Right lung (tissue), 5 donors: ENCODE results near the gene FASTKD1. TPM values are rescaled to one million over a fixed set of nuclear protein-coding genes. Genes with fewer than 3 reads are reported as not detected.

Experiments
- DNase-seq, 2 donors: peaks; one replicate each; pipeline ENCODE4 v3.0.0-alpha.2; 2013
- polyA plus RNA-seq, 5 donors: library from polyadenylated mRNA; unstranded; fragments of 120-200 nt; gene quantifications; one replicate each; pipeline versions ENCODE4 v1.2.1 to v1.2.3, GENCODE V29; 2013; ENCODE audit warnings: inconsistent platforms in 1 of 5, low replicate concordance in 1 of 5; ENCODE audit not compliant: insufficient read length in 5 of 5, insufficient read depth in 1 of 5

Gene FASTKD1
- polyA plus RNA-seq, 5 donors: 33.7 to 46.5 (median 41.4) TPM

DNA sequence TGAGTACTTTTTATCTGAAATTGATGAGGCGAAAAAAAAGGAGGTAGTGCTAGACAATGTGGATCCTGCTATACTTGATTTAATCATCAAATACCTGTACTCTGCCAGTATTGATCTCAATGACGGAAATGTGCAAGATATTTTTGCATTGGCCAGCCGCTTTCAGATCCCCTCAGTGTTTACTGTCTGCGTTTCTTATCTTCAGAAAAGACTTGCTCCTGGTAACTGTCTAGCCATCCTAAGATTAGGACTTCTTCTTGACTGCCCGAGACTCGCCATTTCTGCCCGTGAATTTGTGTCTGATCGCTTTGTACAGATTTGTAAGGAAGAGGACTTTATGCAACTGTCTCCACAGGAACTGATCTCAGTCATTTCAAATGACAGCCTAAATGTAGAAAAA lies 63.7 kb downstream of the FASTKD1 start:
- DNase-seq: no peak

DNA sequence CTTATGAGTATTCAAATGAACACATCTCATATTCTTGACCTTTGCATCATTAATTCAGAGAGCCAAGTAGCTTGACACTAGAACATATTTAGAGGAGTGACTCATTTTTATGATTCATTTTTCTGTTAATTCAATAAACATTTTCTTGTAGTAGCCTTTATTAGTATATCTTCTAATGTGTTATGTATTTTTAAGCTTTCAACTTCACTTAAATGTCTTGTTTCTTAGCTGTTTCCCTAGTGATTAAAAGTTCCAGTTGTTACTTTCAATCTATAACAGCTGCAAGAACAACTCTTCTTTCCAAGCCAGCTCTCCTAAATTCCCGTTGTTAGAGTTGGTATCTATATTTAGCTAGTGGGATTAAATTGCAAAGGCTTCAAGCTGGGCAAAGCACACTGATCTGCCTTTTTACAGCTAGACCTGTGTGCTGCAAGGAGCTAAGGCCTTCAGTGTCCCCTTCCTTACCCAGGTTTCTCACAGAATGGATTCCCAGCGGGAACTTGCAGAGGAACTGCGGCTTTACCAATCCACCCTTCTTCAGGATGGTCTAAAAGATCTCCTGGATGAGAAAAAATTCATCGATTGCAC lies 64.3 kb downstream of the FASTKD1 start, which contains the start of gene KLHL41:
Gene KLHL41, plus strand, starts transcription at position 405 of the 588 bp plus-strand sequence. Its CDS starts 77 bp downstream, at position 482.
- DNase-seq: no peak

DNA sequence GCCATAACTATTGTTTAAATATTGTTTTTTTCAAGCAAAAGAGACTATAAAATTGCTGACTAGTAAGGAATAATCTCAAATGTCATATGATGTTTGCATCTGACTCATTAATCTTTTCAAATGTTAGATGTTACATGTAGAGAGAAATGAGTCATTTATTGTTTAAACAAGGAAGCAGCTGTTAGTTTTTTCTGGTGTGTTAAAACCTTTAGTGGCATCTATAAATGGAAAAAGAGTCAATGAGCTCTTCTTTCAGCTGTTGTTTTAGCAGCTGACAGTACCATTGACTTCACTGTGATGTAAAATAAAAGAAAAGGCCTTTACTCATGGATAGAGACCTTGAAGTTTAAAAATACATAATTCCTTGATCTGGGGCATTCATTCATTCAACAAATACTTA lies 66.0 kb downstream of the FASTKD1 start:
- DNase-seq: no peak

GRCh38 chr2:169504651-169505050 lies 69.0 kb downstream of the FASTKD1 start:
- no peak for DNase-seq

DNA sequence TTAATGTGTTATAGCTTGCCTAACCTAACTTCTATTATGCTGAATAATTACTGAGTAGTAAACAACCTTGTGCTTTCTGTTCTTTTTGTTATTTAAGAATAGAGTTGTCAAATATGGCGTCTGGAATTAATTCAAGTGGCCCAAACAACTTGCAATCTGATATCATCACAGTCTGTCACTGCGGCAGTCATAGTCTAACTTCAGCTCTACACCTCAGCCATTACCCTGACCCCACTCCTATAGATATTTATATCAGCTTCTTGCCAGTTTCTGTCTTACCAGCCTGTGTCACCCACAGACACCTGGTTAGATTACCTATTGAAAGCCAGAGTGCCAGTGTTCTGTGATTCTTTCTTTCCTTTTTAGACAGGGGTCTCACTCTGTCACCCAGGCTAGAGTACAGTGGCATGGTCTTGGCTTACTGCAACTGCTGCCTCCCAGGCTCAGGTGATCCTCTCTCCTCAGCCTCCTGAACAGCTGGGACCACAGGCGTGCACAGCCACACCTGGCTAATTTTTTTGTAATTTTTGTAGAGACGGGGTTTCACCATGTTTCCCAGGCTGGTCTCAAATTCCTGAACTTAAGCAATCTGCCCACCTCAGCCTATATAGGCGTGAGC lies 78.2 kb downstream of the FASTKD1 start:
- DNase-seq: no peak

GRCh38 chr2:169493360-169493759 lies 80.3 kb downstream of the FASTKD1 start:
- no peak for DNase-seq

- no peak for DNase-seq
These were observed 82.3 kb downstream of the FASTKD1 start for GRCh38 chr2:169491378-169491777.

- no peak for DNase-seq
These were observed 82.8 kb downstream of the FASTKD1 start for GRCh38 chr2:169490834-169491233.

DNA sequence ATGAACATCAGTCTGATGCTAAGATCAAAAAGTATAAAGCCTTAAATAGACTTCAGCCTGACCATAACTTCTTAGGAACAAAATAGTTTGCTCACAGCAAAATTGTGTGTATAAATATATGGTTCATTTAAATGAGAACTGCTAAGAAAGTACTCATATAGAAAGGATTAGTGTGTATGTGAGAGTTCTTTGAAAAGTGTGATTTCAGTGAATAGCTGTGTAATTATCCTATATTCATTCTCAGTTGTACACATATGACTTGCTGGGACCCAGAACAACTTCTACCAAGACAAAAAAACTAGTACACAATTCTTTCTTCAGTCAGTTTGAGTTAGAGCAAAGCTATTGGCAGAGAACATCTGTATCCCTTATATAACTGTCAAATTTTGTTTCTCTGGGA lies 87.2 kb downstream of the FASTKD1 start:
- no peak for DNase-seq

DNA sequence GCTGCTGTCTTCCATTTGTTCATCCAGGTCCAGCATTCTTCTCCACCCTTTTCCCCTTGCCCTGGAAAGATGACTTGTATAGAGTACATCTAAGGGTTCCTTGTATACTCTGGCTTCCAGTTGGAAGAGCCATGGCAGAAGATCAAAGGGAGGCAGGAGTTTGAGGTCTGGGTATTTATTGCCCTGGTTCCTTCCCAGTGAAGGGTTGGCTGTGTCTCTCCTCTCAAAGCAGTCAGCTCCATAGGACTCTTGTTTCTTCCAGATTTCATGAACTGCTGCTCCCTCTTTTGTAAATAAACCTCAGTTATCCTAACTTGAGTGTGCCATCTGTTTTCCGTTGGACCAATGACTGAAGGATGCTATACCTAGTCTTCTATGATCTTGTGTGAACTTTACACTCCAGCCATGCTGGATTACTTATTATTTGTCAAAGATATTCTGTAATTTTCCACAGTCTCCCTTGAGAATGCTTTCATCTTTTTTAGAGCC lies 88.0 kb downstream of the FASTKD1 start:
- DNase-seq: no peak

DNA sequence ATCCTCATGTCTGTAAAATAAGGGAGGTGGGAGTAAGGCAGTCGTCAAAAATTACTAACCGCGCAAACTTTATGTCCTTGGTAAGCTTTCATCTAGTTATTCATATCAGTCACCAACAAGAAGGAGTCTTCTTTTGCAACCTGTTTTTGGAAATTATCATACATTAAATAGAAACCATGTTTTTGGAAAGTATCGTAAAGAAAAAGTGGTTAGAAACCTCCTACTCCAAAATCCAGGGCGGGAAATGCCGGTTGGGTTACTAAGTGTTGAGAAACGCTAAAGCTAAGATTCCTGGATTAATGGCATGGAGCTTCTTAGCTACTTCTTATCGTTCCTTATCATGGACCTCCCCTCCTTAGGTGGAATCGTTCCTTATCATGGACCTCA lies 93.6 kb downstream of the FASTKD1 start:
- DNase-seq: no peak

Other genes starting within 250 kb of the FASTKD1 start
- 1 to 10 TPM; 1.9 to 4.3 (median 2.9) TPM for gene LRP2, start 211.3 kb downstream of the FASTKD1 start, polyA plus RNA-seq
- 10 to 100 TPM; 10.2 to 17.8 (median 14.7) TPM for gene BBS5, start 94.4 kb downstream of the FASTKD1 start, polyA plus RNA-seq
- 100 to 1,000 TPM in 1 of 5 donors, 1 to 10 TPM in 4; 1.2 to 126 (median 2.8) TPM for gene KLHL41, start 64.2 kb downstream of the FASTKD1 start, polyA plus RNA-seq
- gene PPIG, start 10.5 kb upstream of the FASTKD1 start, polyA plus RNA-seq: 100 to 1,000 TPM in 1 of 5 donors, 10 to 100 TPM in 4; 63.2 to 111 (median 94.8) TPM
- 1 to 10 TPM; 1.1 to 4.2 (median 2.3) TPM for gene CFAP210, start 120.5 kb upstream of the FASTKD1 start, polyA plus RNA-seq
- gene PHOSPHO2, start 120.6 kb upstream of the FASTKD1 start, polyA plus RNA-seq: 10 to 100 TPM in 4 of 5 donors, 1 to 10 TPM in 1; 9.4 to 17.0 (median 15.6) TPM
- gene KLHL23, start 160.0 kb upstream of the FASTKD1 start, polyA plus RNA-seq: 10 to 100 TPM; 25.8 to 47.8 (median 44.6) TPM
- 100 to 1,000 TPM; 146 to 190 (median 175) TPM for gene SSB, start 225.0 kb upstream of the FASTKD1 start, polyA plus RNA-seq